Stimulated activated CD8-positive, alpha-beta memory T cell treated with anti-CD3 and anti-CD28 coated beads, Interleukin-12 subunit alpha, Interleukin-12 subunit beta, amount 100 ng/mL, for 1 hour (primary cell): Measurements from ENCODE around the gene UNCX.

ENCODE experiments used
- DNase-seq: peaks from one replicate; pipeline ENCODE4 v3.0.0-alpha.2; 2020; ENCODE audit warnings: low read depth

Gene UNCX

GRCh38 chr7:1243964-1244416, 11.3 kb downstream of the UNCX start:
- no peak for DNase-seq

GRCh38 chr7:1244700-1245523, 12.2 kb downstream of the UNCX start:
- DNase-seq, result no peak

GRCh38 chr7:1245524-1246050, 12.9 kb downstream of the UNCX start:
- DNase-seq, result no peak

GRCh38 chr7:1246160-1246870, 13.6 kb downstream of the UNCX start:
- no peak for DNase-seq

- no peak for DNase-seq
Measured at GRCh38 chr7:1246871-1247526, 14.3 kb downstream of the UNCX start.

GRCh38 chr7:1247527-1248041, 14.9 kb downstream of the UNCX start:
- no peak for DNase-seq

GRCh38 chr7:1248143-1248915, 15.7 kb downstream of the UNCX start:
- DNase-seq, result no peak

- no peak for DNase-seq
Measured at GRCh38 chr7:1248916-1249581, 16.4 kb downstream of the UNCX start.

GRCh38 chr7:1249731-1250130, 17.1 kb downstream of the UNCX start:
- DNase-seq, result no peak

GRCh38 chr7:1250901-1251300, 18.2 kb downstream of the UNCX start:
- DNase-seq, result no peak

GRCh38 chr7:1251796-1252539, 19.3 kb downstream of the UNCX start:
- no peak for DNase-seq

- no peak for DNase-seq
Measured at GRCh38 chr7:1252540-1253090, 19.9 kb downstream of the UNCX start.

- no peak for DNase-seq
Measured at GRCh38 chr7:1253681-1254181, 21.1 kb downstream of the UNCX start.

- DNase-seq, result no peak
Measured at GRCh38 chr7:1254281-1255079, 21.8 kb downstream of the UNCX start.

- DNase-seq, result no peak
Measured at GRCh38 chr7:1255080-1255816, 22.6 kb downstream of the UNCX start.

GRCh38 chr7:1255817-1256340, 23.2 kb downstream of the UNCX start:
- DNase-seq, result no peak

- no peak for DNase-seq
Measured at GRCh38 chr7:1256621-1257020, 23.9 kb downstream of the UNCX start.

GRCh38 chr7:1257221-1257620, 24.5 kb downstream of the UNCX start:
- DNase-seq, result no peak
